MCF 10A (cell line): ENCODE data around the gene B4GALT2. TPM values are rescaled to one million over a fixed set of nuclear protein-coding genes. Genes with fewer than 3 reads are reported as not detected.

Experiments
- BruUV-seq: library from RNA; stranded (reverse); fragments of 400-500 nt; replicated peaks from 2 replicates; lab custom pipeline; 2021; lab: Mats Ljungman, UMichigan
- CTCF ChIA-PET: fragments of 300-600 bp; sonication (Branson Sonifier 250); formaldehyde crosslinking; extraction: SDS; loops from one replicate; lab custom pipeline; 2021; ENCODE audit warnings: antibody characterized with exemption, inconsistent platforms; lab: Yijun Ruan, JAX
- POLR2A ChIA-PET: fragments of 300-600, 350-650 bp; sonication (Branson Sonifier 250); formaldehyde crosslinking; extraction: SDS; loops from one replicate; lab custom pipeline; 2020; ENCODE audit warnings: antibody characterized with exemption, inconsistent platforms; lab: Yijun Ruan, JAX
- DNase-seq: peaks from one replicate; pipeline ENCODE4 v3.0.0-alpha.2; 2018; ENCODE audit not compliant: unreplicated experiment
- H3K27ac Mint-ChIP-seq: one replicate; pipeline ENCODE4 v1.8.0; 2022; ENCODE audit warnings: mild to moderate bottlenecking, low read depth, mixed read lengths; ENCODE audit not compliant: unreplicated experiment
- H3K27me3 Mint-ChIP-seq: one replicate; pipeline ENCODE4 v1.8.0; 2022; ENCODE audit warnings: mixed read lengths; ENCODE audit not compliant: insufficient read depth, unreplicated experiment
- H3K36me3 Mint-ChIP-seq: one replicate; pipeline ENCODE4 v1.8.0; 2022; ENCODE audit warnings: mild to moderate bottlenecking, moderate library complexity, mixed read lengths; ENCODE audit not compliant: insufficient read depth, unreplicated experiment
- H3K4me1 Mint-ChIP-seq: one replicate; pipeline ENCODE4 v1.8.0; 2022; ENCODE audit warnings: mixed read lengths; ENCODE audit not compliant: insufficient read depth, unreplicated experiment
- H3K4me3 Mint-ChIP-seq: one replicate; pipeline ENCODE4 v1.8.0; 2022; ENCODE audit warnings: mild to moderate bottlenecking, moderate library complexity, mixed read lengths; ENCODE audit not compliant: unreplicated experiment
- H3K9me3 Mint-ChIP-seq: one replicate; pipeline ENCODE4 v1.8.0; 2022; ENCODE audit warnings: mixed read lengths; ENCODE audit not compliant: unreplicated experiment
- CTCF ChIP-seq: fragments of 200-600 bp; IDR thresholded peaks from one replicate; pipeline ENCODE4 v1.8.0; 2022; ENCODE audit warnings: antibody characterized with exemption, mild to moderate bottlenecking; ENCODE audit not compliant: unreplicated experiment
- intact Hi-C: fragments of 100-400 bp; cut with micrococcal nuclease; formaldehyde crosslinking; loops from 2 replicates; pipeline ENCODE4 v1.14.1; 2022
- total RNA-seq: library from RNA; stranded (reverse); gene quantifications from 2 replicates; pipeline ENCODE4 v1.2.3, GENCODE V29; 2022

The B4GALT2 gene
- total RNA-seq, 1 experiment from 2014 or later: 68.4 TPM

- H3K27me3 Mint-ChIP-seq: no peaks in the 10 kb centered on the region
- intact Hi-C loops: no loop called here
- H3K27ac Mint-ChIP-seq: no peak overlapping the region
- no peaks in the 10 kb centered on the region for H3K4me1 Mint-ChIP-seq
- no peaks in the 10 kb centered on the region for H3K9me3 Mint-ChIP-seq
- no TSS peak for BruUV-seq
- no peak for DNase-seq
- no peaks in the 10 kb centered on the region for H3K36me3 Mint-ChIP-seq
- CTCF ChIA-PET: interaction anchor here (0.6 to 2.5 kb wide), 6 partner anchors 9 to 638 kb away, joined by 3 to 22 read pairs (median 6); no protein-coding TSS in a partner anchor
- POLR2A ChIA-PET: no interaction called here
- H3K4me3 Mint-ChIP-seq: no peak overlapping the region
- no peak for TF ChIP-seq CTCF
Measured at GRCh38 chr1:44014365-44015104, 35.5 kb downstream of the B4GALT2 start.

GRCh38 chr1:44015206-44015605 lies 36.2 kb downstream of the B4GALT2 start:
- intact Hi-C loops: no loop called here
- Mint-ChIP-seq H3K4me1 (no peaks in the 10 kb centered on the region), H3K27me3 (no peaks in the 10 kb centered on the region), H3K4me3 (no peak overlapping the region), H3K27ac (no peak overlapping the region), H3K36me3 (no peaks in the 10 kb centered on the region), H3K9me3 (no peaks in the 10 kb centered on the region)
- BruUV-seq: no TSS peak
- ChIA-PET POLR2A (no interaction called here), CTCF (interaction anchor here (1.3 to 2.5 kb wide), 4 partner anchors 10 to 637 kb away, joined by 4 to 22 read pairs (median 10); no protein-coding TSS in a partner anchor)
- TF ChIP-seq CTCF: no peak
- DNase-seq: no peak

- CTCF ChIA-PET: interaction anchor here (1.0 to 1.3 kb wide), 2 partner anchors 10 to 32 kb away, joined by 4 read pairs; no protein-coding TSS in a partner anchor
Measured at GRCh38 chr1:44016041-44016889, 37.3 kb downstream of the B4GALT2 start.

More at GRCh38 chr1:44016041-44016889, 37.3 kb downstream of the B4GALT2 start:
- Mint-ChIP-seq H3K4me1 (no peaks in the 10 kb centered on the region), H3K27ac (no peak overlapping the region), H3K4me3 (no peak overlapping the region), H3K36me3 (no peaks in the 10 kb centered on the region), H3K9me3 (no peaks in the 10 kb centered on the region), H3K27me3 (no peaks in the 10 kb centered on the region)
- no TSS peak for BruUV-seq
- no peak for TF ChIP-seq CTCF
- intact Hi-C loops: no loop called here
- no peak for DNase-seq
- POLR2A ChIA-PET: interaction anchor here (0.6 kb wide), 1 partner anchor 13 kb away, joined by 3 read pairs; no protein-coding TSS in a partner anchor
